GM21528 (cell line): ENCODE data around the gene BSND.

Experiments used
- ATAC-seq: cut with Tn5 transposase; IDR thresholded peaks from one replicate; pipeline ENCODE4 v1.9.1; 2021; ENCODE audit warnings: mild to moderate bottlenecking, moderate library complexity; ENCODE audit not compliant: unreplicated experiment, low FRiP score

BSND gene

GRCh38 chr1:55044617-55045397 is 46.1 kb downstream of the BSND start:
- ATAC-seq: no peak

- no peak for ATAC-seq
Measured at GRCh38 chr1:55045430-55045829, 46.7 kb downstream of the BSND start.

DNA sequence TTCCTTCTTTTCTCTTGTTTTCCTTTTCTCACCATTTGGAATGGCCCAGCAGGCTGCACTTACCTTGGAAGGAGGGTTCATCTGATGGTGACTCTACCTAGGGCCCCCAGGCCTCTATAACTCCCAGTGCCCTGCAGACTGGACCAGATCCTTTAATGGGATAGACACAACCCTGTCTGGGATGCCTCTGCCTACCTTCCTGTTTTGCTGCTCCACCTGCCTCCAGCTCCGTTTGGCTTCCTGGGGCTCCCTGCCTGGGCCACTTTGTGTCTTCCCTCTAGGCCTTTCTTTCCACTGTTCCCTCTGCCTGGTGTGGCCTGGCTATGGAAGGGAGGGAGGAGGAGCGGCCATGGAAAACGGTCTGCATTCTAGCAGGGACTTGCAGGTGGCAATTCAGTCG is 48.1 kb downstream of the BSND start:
- no peak for ATAC-seq

- ATAC-seq: no peak
Measured at GRCh38 chr1:55047611-55048010, 48.9 kb downstream of the BSND start.

GRCh38 chr1:55048453-55049270 is 49.9 kb downstream of the BSND start:
- ATAC-seq: no peak

DNA sequence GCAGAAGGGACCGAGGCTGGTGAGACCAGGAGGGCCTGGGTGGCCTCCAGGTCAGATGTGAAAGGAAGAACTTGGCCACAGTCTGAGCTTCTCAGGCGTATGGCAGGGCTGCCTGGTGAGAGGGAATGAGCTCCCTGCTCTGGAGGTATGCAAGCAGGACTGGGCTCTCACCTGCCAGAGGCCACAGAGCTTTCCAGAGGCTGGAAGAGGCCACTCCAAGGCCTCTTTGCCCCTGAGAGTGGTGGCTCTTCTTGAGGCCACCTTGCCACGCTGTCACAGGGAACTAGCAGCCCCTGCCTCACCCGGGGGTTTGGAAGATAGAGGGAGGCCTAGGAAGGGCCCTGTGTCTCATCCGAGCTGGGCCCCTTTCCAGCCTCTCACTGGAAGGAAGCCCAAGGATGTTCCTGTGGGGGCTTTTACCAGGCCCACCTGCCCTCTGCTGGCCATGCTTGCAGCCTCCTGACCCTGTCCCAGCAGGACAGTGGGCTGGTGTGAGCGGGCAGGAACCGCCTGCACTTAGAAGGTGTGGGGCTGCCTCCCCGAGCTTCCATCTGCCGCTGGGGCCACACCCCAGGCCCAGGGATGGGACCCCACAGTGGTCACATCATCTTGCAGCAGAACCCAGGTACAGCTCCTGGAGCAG is 50.7 kb downstream of the BSND start:
- ATAC-seq: no peak

- ATAC-seq: no peak
Measured at GRCh38 chr1:55049914-55050278, 51.2 kb downstream of the BSND start.

DNA sequence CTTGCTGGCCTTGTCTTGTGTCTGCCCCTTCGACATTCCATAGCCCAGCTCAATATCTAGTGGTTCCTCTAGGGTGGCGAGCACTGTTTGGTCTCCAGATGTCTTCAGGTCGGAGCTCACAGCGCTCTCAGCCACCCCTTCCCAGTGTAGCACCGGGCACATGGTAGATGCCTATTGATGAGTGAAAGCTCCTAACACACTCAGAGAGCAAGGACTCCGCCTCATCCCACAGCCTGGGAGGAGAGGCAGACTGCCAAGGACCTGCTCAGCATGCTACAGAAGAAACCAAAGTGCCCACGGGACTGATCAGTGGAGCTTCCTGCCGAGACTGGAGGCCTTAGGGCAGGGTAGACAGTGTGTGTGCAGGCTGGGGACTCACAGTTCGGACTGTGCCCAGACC is 51.5 kb downstream of the BSND start:
- ATAC-seq: no peak

GRCh38 chr1:55051169-55051568 is 52.4 kb downstream of the BSND start:
- ATAC-seq: no peak

- ATAC-seq: no peak
Measured at GRCh38 chr1:55051621-55052020, 52.9 kb downstream of the BSND start.

- ATAC-seq: no peak
Measured at GRCh38 chr1:55052221-55053142, 53.7 kb downstream of the BSND start.

DNA sequence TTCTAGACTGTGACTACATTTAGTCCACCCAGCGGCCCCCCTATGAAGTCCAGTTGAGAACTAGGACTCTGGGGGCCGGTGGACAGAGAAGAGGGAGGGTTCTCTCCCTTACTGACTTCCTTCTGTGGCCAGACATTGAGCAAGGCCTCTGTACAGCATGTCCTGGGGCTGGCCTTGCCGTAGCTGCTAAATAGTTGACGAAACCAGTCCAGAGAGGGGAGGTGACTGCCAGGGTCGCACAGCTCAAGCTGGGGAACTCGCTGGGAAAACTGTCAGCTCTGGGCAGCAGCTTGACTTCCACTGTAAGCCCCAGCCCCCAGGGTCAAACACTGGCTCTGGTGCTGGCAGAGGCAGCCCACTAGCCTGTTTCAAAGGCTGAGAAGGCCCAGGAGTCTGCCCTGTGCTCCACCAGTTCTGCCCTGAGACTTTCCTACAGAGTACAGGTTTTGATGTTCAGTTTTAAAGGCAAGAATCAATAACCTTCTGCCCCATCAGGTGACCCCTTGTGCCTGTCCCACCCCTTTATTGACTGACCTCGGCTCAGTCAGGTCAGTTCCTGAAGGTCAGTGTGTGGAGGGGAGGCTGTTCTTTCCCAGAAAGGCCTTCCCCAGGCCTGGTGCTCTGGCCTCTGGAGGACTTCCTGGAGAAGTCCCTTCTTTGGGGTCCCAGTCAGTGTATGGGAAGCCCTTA is 54.7 kb downstream of the BSND start:
- ATAC-seq: no peak

- ATAC-seq: no peak
Measured at GRCh38 chr1:55054396-55054795, 55.7 kb downstream of the BSND start.

DNA sequence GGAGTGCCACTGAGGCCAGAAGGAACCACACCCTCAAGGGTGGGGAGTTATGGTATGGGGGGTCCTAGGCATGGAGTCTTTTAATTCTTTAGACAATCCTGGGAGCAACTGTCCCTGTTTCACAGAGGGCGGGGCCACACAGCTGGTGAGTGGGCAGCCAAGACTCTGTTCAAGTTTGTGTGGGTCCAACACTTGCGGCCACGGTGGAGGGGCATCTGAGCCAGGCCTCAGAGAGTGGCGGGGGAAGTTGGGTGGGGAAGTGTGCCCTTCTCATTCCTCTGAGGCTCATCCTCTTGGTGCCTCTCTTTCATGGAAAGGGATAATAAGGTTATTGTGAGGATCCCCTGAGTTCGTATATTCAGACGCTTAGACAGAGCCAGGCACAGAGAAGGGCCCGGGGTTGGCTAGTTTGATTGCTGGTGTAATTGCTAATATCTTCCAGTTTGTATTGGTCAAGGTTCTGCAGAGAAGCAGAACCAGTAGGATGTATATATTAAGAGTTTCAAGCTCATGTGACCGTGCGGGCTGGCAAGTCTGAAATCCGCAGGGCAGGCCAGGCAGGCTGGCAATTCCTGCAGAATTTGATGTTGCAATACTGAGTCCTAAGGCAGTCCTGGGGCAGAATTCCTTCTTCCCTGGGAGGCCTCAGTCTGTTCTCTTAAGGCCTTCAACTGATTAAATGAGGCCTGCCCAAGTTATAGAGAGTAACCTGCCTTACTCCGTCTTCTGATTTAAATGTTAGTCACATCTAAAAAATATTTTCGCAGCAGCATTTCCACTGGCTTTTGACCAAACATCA is 56.5 kb downstream of the BSND start:
- no peak for ATAC-seq

DNA sequence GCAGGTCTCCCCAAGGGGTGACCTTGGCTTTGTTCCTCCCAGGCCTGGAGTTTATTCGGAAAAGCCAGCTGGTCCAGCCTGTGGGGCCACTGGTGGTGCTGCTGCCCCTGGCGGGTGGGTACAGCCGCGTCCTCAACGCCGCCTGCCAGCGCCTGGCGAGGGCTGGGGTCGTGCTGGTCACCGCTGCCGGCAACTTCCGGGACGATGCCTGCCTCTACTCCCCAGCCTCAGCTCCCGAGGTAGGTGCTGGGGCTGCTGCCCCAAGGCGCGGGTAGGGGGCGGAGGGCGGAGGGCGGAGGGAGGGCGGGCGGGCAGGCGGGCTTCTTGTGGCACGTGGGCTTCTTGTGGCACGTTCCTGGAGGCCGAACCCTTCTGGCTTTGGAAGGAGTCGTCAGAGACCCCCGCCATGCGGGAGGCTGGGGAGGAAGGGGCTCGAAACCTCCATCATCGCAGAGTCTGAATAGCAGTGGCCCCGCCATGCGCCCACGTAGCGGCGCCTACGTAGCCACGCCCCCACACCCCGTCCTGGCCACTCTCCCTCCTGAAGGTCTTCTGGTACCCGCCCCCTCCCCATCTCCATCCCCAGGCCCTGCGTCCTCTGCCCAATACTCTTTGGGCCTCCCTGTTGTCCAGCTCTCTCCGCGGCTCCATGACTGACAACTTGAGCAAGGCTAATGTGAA is 57.4 kb downstream of the BSND start:
- ATAC-seq: no peak

- ATAC-seq: no peak
Measured at GRCh38 chr1:55056632-55056992, 57.9 kb downstream of the BSND start.

- ATAC-seq: no peak
Measured at GRCh38 chr1:55057270-55057955, 58.7 kb downstream of the BSND start.

DNA sequence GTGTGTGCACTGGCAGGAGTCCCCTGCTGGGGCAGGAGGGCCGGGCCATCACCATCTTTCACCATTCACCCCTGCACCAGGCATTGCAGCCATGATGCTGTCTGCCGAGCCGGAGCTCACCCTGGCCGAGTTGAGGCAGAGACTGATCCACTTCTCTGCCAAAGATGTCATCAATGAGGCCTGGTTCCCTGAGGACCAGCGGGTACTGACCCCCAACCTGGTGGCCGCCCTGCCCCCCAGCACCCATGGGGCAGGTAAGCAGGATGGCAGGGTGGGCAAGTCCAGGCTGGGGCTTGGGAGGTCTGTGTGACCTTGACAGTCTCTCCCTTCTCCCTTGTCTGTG is 59.2 kb downstream of the BSND start:
- no peak for ATAC-seq
